ENCODE results near the gene ARHGEF33.

ARHGEF33 gene

DNA sequence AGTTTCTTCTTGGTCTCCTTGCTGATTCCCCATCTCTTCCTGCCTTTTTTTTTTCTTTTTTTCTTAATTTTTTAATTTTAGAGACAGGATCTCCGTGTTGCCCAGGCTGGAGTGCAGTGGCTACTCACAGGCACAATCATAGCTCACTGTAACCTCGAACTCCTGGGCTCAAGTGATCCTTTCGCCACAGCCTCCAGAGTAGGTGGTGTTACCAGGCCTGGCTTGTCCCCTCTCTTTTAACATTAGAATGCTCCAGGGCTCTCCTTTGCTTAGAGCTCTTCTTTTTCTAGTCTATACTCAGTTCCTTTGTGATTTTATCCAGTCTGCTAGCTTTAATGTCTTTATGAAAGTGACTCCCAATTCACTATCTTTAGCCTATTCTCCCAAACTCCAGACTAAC is 89.2 kb downstream of the ARHGEF33 start:
- no peak overlapping the region for H3K4me3 ChIP-seq (ENCODE audit: low read length in 2 of 2)
- H3K4me1 ChIP-seq (ENCODE audit: control insufficient read depth, insufficient read depth, low read length) = no peaks in the 10 kb centered on the region
- no peaks in the 10 kb centered on the region for H3K9me3 ChIP-seq (ENCODE audit: control insufficient read depth in 2 of 2, low read length in 2 of 2)
- H3K27me3 ChIP-seq (ENCODE audit: control insufficient read depth in 1 of 2, insufficient read depth in 2 of 2, low read length in 2 of 2) = no peaks in the 10 kb centered on the region
- peaks cover 0 to 2% of the 10 kb centered on the region in 2 donors for H3K36me3 ChIP-seq (ENCODE audit: control insufficient read depth in 2 of 2, insufficient read depth in 2 of 2, low read length in 2 of 2)
- H3K9ac ChIP-seq (ENCODE audit: low read length in 2 of 2) = no peak overlapping the region
- no peak overlapping the region for H3K27ac ChIP-seq (ENCODE audit: low read length)

DNA sequence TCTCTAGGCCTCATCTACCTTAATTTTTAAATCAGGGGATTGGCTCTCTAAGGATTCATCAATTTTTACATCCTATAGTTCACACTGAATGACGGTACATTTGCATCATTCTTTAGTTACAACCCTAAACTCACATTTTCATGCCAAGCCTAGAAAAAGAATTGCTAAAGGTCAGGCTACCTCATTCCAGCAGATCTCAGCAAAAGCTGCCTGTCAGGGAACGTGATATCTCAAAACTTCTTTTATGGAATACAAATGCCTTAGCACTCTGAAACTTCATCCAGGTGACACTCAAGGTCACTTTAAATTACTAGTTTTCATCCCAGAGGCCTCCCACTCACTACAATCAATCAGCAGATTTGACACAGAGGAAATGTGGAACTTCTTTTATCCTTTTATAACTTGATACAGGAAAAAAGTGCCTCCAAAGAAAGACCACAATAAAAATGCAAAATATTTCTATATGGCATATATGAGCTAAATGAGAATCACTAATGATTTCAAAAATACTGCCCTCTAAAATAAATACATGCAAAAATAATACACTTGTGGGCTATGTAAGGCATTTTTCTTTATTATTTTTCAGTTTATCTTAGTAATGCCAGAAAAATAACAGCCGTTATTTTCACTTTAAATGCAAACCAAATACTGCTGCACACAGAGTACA is 91.5 kb downstream of the ARHGEF33 start:
- H3K36me3 ChIP-seq (ENCODE audit: control insufficient read depth in 2 of 2, insufficient read depth in 2 of 2, low read length in 2 of 2) = peaks cover 11 to 13% of the 10 kb centered on the region in 2 donors
- H3K9me3 ChIP-seq (ENCODE audit: control insufficient read depth in 2 of 2, low read length in 2 of 2) = no peaks in the 10 kb centered on the region
- H3K27me3 ChIP-seq (ENCODE audit: control insufficient read depth in 1 of 2, insufficient read depth in 2 of 2, low read length in 2 of 2) = no peaks in the 10 kb centered on the region
- H3K4me1 ChIP-seq (ENCODE audit: control insufficient read depth, insufficient read depth, low read length) = no peaks in the 10 kb centered on the region
- H3K4me3 ChIP-seq (ENCODE audit: low read length in 2 of 2) = no peak overlapping the region
- H3K9ac ChIP-seq (ENCODE audit: low read length in 2 of 2) = no peak overlapping the region
- H3K27ac ChIP-seq (ENCODE audit: low read length) = no peak overlapping the region

DNA sequence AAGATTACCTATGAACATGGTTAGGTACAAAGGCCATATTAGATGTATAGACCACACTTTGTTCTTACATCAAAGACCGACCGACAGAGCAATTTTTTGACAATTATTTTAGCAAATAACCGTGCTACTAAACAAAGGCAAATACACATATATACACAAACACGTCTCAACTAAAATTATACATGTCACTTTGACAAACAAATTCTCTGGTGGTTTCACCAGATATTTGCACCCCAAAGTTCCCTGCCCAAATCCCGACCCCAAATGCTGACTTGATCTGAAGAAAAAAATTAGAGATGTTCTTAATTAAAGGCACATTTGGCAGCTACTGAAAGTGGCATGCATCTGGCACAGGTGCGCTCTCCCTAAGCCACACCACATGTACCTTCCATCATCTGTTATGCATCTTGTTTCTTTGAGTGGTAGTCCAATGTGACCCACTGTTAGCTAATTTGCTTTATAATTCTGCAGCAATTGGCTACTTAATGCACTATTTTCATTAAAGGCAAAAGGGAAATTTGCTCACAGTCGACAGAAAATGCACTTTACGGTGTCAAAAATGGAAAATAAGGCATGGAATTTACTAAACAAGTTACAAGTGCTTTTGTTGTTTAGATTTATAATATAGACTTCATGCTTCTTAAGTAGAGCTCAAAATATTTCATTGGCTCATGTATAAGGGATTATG is 92.1 kb downstream of the ARHGEF33 start:
- Histone ChIP-seq H3K9ac (ENCODE audit: low read length in 2 of 2) (no peak overlapping the region), H3K4me3 (ENCODE audit: low read length in 2 of 2) (no peak overlapping the region), H3K4me1 (ENCODE audit: control insufficient read depth, insufficient read depth, low read length) (no peaks in the 10 kb centered on the region), H3K36me3 (ENCODE audit: control insufficient read depth in 2 of 2, insufficient read depth in 2 of 2, low read length in 2 of 2) (peaks cover 11 to 13% of the 10 kb centered on the region in 2 donors), H3K9me3 (ENCODE audit: control insufficient read depth in 2 of 2, low read length in 2 of 2) (no peaks in the 10 kb centered on the region), H3K27ac (ENCODE audit: low read length) (no peak overlapping the region), H3K27me3 (ENCODE audit: control insufficient read depth in 1 of 2, insufficient read depth in 2 of 2, low read length in 2 of 2) (no peaks in the 10 kb centered on the region)

DNA sequence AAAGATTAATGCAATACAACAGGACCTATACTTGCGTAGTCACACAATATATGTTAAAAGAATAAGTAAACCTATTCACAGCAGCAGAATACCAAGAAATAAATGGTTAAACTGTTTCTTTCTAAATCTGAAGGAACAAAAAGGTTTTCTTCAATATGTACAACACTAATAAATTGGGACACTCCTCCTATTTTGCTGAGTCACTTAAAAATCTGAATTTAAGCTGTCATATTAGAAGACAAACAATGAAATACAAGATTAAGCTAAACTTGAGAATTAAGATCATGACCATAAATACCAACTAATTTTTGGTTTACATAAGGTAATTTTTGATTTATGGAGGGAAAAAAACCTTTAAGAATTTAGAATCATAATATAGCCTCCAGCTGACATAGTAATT is 92.8 kb downstream of the ARHGEF33 start:
- no peaks in the 10 kb centered on the region for H3K4me1 ChIP-seq (ENCODE audit: control insufficient read depth, insufficient read depth, low read length)
- no peak overlapping the region for H3K27ac ChIP-seq (ENCODE audit: low read length)
- H3K9me3 ChIP-seq (ENCODE audit: control insufficient read depth in 2 of 2, low read length in 2 of 2) = no peaks in the 10 kb centered on the region
- no peak overlapping the region for H3K4me3 ChIP-seq (ENCODE audit: low read length in 2 of 2)
- peaks cover 11 to 13% of the 10 kb centered on the region in 2 donors for H3K36me3 ChIP-seq (ENCODE audit: control insufficient read depth in 2 of 2, insufficient read depth in 2 of 2, low read length in 2 of 2)
- no peaks in the 10 kb centered on the region for H3K27me3 ChIP-seq (ENCODE audit: control insufficient read depth in 1 of 2, insufficient read depth in 2 of 2, low read length in 2 of 2)
- H3K9ac ChIP-seq (ENCODE audit: low read length in 2 of 2) = no peak overlapping the region

DNA sequence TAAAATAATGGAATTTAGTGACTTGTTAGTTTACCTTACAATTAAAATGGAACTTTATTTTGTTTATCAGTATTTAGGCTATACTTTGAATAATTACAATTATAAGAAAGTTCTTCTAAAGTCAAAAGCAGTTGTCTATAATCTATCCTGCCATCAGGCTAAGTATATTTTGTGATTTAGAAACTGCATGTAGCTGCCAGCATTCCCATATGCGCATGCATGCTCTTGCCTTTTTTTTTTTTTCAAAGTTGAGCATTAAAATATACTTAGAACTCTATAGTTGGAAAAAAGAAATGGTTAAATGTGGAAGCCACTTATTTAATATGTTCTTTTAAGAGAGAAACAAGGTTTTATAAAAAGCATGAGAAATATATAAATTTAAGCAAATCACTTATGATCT is 99.0 kb downstream of the ARHGEF33 start:
- Histone ChIP-seq H3K36me3 (ENCODE audit: control insufficient read depth in 2 of 2, insufficient read depth in 2 of 2, low read length in 2 of 2) (peaks cover 11 to 18% of the 10 kb centered on the region in 2 donors), H3K27ac (ENCODE audit: low read length) (no peak overlapping the region)

DNA sequence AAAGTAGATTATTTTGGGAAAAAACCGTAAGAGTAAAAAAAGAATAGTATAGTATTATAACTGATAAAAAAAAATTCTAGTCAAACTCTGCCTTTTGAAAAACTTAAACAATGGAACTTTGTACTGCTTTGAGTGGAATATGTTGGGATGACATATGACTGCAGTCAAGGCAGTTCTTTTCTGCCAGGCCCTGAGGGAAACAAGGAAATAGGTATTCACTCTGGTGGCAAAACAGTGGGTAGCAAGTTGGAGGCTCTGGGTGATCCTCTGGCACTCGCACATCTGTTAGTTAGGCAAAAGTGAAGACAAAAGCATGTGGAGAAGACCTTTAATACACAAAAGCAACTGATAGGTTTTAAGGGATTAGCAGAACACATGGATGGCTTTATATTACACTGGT is 102.2 kb downstream of the ARHGEF33 start:
- peaks cover 3 to 12% of the 10 kb centered on the region in 2 donors for H3K36me3 ChIP-seq (ENCODE audit: control insufficient read depth in 2 of 2, insufficient read depth in 2 of 2, low read length in 2 of 2)
- H3K9me3 ChIP-seq (ENCODE audit: control insufficient read depth in 2 of 2, low read length in 2 of 2) = no peaks in the 10 kb centered on the region
- no peaks in the 10 kb centered on the region for H3K4me1 ChIP-seq (ENCODE audit: control insufficient read depth, insufficient read depth, low read length)
- H3K27ac ChIP-seq (ENCODE audit: low read length) = no peak overlapping the region
- no peak overlapping the region for H3K4me3 ChIP-seq (ENCODE audit: low read length in 2 of 2)
- H3K27me3 ChIP-seq (ENCODE audit: control insufficient read depth in 1 of 2, insufficient read depth in 2 of 2, low read length in 2 of 2) = no peaks in the 10 kb centered on the region
- no peak overlapping the region for H3K9ac ChIP-seq (ENCODE audit: low read length in 2 of 2)

More for the DNA sequence above, 99.0 kb downstream of the ARHGEF33 start:
- Histone ChIP-seq H3K9me3 (ENCODE audit: control insufficient read depth in 2 of 2, low read length in 2 of 2) (no peaks in the 10 kb centered on the region), H3K4me3 (ENCODE audit: low read length in 2 of 2) (no peak overlapping the region), H3K4me1 (ENCODE audit: control insufficient read depth, insufficient read depth, low read length) (no peaks in the 10 kb centered on the region), H3K27me3 (ENCODE audit: control insufficient read depth in 1 of 2, insufficient read depth in 2 of 2, low read length in 2 of 2) (no peaks in the 10 kb centered on the region), H3K9ac (ENCODE audit: low read length in 2 of 2) (no peak overlapping the region)

DNA sequence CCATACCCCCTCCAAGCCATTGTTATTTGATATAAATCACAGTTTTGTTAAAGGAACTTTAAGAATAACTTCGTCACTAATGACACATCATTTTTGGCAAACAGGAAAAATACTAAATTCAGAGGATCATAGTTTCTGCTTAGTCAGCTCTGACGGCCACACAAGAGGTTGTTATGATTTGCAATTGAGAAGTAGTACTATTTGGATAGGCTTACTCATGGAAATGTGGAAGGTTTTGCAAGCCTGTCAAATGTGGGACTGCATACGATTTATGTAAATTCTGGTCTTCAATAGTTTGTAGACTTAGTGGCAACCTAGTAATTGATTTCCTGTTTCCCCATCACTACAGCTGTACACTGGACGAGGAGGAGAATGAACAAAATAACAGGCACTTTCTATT is 108.1 kb downstream of the ARHGEF33 start:
- Histone ChIP-seq H3K27ac (ENCODE audit: low read length) (no peak overlapping the region), H3K27me3 (ENCODE audit: control insufficient read depth in 1 of 2, insufficient read depth in 2 of 2, low read length in 2 of 2) (no peaks in the 10 kb centered on the region), H3K4me1 (ENCODE audit: control insufficient read depth, insufficient read depth, low read length) (no peaks in the 10 kb centered on the region), H3K9ac (ENCODE audit: low read length in 2 of 2) (no peak overlapping the region), H3K4me3 (ENCODE audit: low read length in 2 of 2) (no peak overlapping the region), H3K36me3 (ENCODE audit: control insufficient read depth in 2 of 2, insufficient read depth in 2 of 2, low read length in 2 of 2) (peaks cover 22 to 33% of the 10 kb centered on the region in 2 donors), H3K9me3 (ENCODE audit: control insufficient read depth in 2 of 2, low read length in 2 of 2) (no peaks in the 10 kb centered on the region)

DNA sequence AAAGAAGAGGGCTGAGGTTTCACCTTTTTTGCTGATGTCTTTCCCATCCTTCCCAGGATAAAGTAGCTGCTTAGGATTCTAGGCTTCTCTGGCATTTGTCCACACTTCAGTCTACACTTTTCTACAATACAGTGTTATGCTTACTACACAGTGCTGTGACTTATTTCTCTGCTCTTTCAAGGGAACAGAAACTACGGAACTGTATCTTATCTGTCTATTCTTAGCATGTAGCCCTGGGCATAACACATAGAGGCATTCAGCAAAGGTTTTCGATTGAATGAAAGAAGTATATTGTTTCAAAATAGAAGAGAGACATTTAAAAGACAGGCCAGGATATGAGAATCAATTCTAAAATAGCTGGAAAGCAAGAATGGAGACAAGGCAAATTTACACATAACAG is 110.9 kb downstream of the ARHGEF33 start:
- H3K4me3 ChIP-seq (ENCODE audit: low read length in 2 of 2) = no peak overlapping the region
- H3K27ac ChIP-seq (ENCODE audit: low read length) = no peak overlapping the region
- no peaks in the 10 kb centered on the region for H3K4me1 ChIP-seq (ENCODE audit: control insufficient read depth, insufficient read depth, low read length)
- H3K9ac ChIP-seq (ENCODE audit: low read length in 2 of 2) = no peak overlapping the region
- no peaks in the 10 kb centered on the region for H3K27me3 ChIP-seq (ENCODE audit: control insufficient read depth in 1 of 2, insufficient read depth in 2 of 2, low read length in 2 of 2)
- peaks cover 24 to 32% of the 10 kb centered on the region in 2 donors for H3K36me3 ChIP-seq (ENCODE audit: control insufficient read depth in 2 of 2, insufficient read depth in 2 of 2, low read length in 2 of 2)
- H3K9me3 ChIP-seq (ENCODE audit: control insufficient read depth in 2 of 2, low read length in 2 of 2) = no peaks in the 10 kb centered on the region

DNA sequence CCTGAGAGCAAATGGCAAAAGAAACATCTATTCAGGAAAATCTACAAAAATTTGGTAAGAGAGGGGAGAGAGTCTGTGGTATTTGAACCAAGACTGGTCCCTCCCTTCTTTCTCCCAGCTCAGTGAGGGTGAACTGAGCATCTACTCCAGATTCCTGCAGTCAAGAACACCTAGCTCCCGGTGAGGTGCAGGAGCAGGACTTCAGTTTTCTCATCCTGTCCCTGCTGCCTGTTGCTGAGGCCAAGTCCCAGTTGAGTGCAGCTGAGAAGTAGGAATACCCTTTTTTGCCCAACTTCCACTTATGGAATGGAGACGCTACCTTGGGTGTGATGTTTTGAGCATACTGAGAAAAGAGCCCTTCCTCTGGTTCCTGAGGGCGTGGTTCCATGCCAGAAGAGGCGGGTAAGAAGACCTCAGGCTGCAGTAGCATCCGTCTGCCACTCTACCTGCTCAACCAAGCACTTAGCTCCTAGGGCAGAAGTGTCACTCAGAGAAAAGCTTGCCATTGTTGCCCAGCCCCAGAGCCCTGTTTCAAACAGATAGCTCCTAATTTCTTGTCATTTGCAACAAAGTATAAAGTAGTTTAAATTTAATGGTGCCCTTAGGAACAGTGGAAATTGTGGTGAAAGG is 118.3 kb downstream of the ARHGEF33 start:
- Histone ChIP-seq H3K9ac (ENCODE audit: low read length in 2 of 2) (no peak overlapping the region), H3K27ac (ENCODE audit: low read length) (no peak overlapping the region), H3K9me3 (ENCODE audit: control insufficient read depth in 2 of 2, low read length in 2 of 2) (no peaks in the 10 kb centered on the region), H3K4me3 (ENCODE audit: low read length in 2 of 2) (no peak overlapping the region), H3K4me1 (ENCODE audit: control insufficient read depth, insufficient read depth, low read length) (no peaks in the 10 kb centered on the region), H3K36me3 (ENCODE audit: control insufficient read depth in 2 of 2, insufficient read depth in 2 of 2, low read length in 2 of 2) (peaks cover 17 to 22% of the 10 kb centered on the region in 2 donors), H3K27me3 (ENCODE audit: control insufficient read depth in 1 of 2, insufficient read depth in 2 of 2, low read length in 2 of 2) (no peaks in the 10 kb centered on the region)

DNA sequence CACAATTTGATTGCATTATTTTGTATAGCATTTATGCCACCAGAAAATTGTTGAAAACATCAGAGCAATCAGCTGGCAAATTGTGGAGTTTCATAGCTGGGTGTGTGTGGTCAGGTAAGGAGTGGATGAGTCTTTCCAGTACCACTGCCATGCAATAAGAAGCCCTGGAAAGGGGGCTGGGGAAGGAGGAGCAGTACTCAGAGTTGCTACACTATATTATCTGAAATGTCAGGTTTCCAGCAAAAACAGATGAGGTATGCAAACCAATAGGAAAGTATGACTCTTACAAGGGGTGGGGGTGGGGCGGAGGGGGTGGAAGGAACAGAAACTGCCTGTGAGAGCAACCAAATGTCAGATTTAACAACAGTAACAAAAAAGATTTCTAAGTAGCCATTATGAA is 119.0 kb downstream of the ARHGEF33 start:
- H3K4me1 ChIP-seq (ENCODE audit: control insufficient read depth, insufficient read depth, low read length) = no peaks in the 10 kb centered on the region
- no peaks in the 10 kb centered on the region for H3K9me3 ChIP-seq (ENCODE audit: control insufficient read depth in 2 of 2, low read length in 2 of 2)
- H3K9ac ChIP-seq (ENCODE audit: low read length in 2 of 2) = no peak overlapping the region
- peaks cover 18 to 26% of the 10 kb centered on the region in 2 donors for H3K36me3 ChIP-seq (ENCODE audit: control insufficient read depth in 2 of 2, insufficient read depth in 2 of 2, low read length in 2 of 2)
- H3K27me3 ChIP-seq (ENCODE audit: control insufficient read depth in 1 of 2, insufficient read depth in 2 of 2, low read length in 2 of 2) = no peaks in the 10 kb centered on the region
- H3K27ac ChIP-seq (ENCODE audit: low read length) = no peak overlapping the region
- no peak overlapping the region for H3K4me3 ChIP-seq (ENCODE audit: low read length in 2 of 2)

DNA sequence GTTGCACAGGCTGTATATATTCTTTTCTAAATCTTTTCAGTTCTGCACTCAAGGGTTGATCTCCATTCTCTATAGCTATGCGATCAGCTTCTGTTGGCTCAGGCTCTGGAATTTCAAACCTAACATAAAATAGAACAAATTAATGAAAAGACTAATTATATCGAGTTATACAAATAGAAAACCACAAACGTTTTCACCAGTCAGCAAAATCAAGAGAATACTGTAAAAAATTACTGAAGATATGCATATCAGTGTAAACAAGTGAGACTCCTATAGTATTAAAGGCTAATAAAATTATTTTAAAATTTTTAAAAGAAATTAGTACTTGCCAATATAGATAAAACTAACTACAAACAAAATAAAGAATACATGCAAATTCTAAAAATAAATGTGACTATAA is 124.2 kb downstream of the ARHGEF33 start:
- H3K4me3 ChIP-seq (ENCODE audit: low read length in 2 of 2) = no peak overlapping the region
- no peaks in the 10 kb centered on the region for H3K9me3 ChIP-seq (ENCODE audit: control insufficient read depth in 2 of 2, low read length in 2 of 2)
- H3K27me3 ChIP-seq (ENCODE audit: control insufficient read depth in 1 of 2, insufficient read depth in 2 of 2, low read length in 2 of 2) = no peaks in the 10 kb centered on the region
- H3K9ac ChIP-seq (ENCODE audit: low read length in 2 of 2) = no peak overlapping the region
- H3K4me1 ChIP-seq (ENCODE audit: control insufficient read depth, insufficient read depth, low read length) = no peaks in the 10 kb centered on the region
- peaks cover 7 to 15% of the 10 kb centered on the region in 2 donors for H3K36me3 ChIP-seq (ENCODE audit: control insufficient read depth in 2 of 2, insufficient read depth in 2 of 2, low read length in 2 of 2)
- no peak overlapping the region for H3K27ac ChIP-seq (ENCODE audit: low read length)
